SK-MEL-5 (cell line): ENCODE data around the gene CHCHD6. TPM values are rescaled to one million over a fixed set of nuclear protein-coding genes. Genes with fewer than 3 reads are reported as not detected.
"Not testable (repeated sequence)": the region's sequence is repeated elsewhere in the genome, so short reads cannot be mapped to it uniquely, and the experiment has no call there.

Source experiments
- DNase-seq: peaks from one replicate; pipeline ENCODE4 v3.0.0-alpha.2; 2016; ENCODE audit warnings: low read depth, low spot score
- in situ Hi-C: cut with HindIII; loops from 2 replicates; pipeline ENCODE4 v1.10.0; 2016; ENCODE audit warnings: low sequenced_read_pairs, high pct_unique_total_duplicates, low pct_unique_long_range_greater_than_20kb
- total RNA-seq: library from RNA; depleted of rRNA; stranded (reverse); fragments of >200 nt; shearing (Covaris generic); gene quantifications from 2 replicates; pipeline ENCODE4 v1.2.3, GENCODE V29; 2014

CHCHD6 gene
- total RNA-seq, 1 experiment from 2014 or later: 104 TPM

- in situ Hi-C loops: no loop called here
- DNase-seq: no peak
Measured at GRCh38 chr3:126777366-126777765, 73.3 kb downstream of the CHCHD6 start.

- DNase-seq: no peak
- in situ Hi-C loops: no loop called here
Measured at GRCh38 chr3:126780666-126781065, 76.6 kb downstream of the CHCHD6 start.

- DNase-seq: no peak
- in situ Hi-C loops: no loop called here
Measured at GRCh38 chr3:126781406-126781805, 77.4 kb downstream of the CHCHD6 start.

GRCh38 chr3:126781889-126782491 is 78.0 kb downstream of the CHCHD6 start:
- DNase-seq: no peak
- in situ Hi-C loops: no loop called here

GRCh38 chr3:126782536-126782935 is 78.5 kb downstream of the CHCHD6 start:
- in situ Hi-C loops: no loop called here
- DNase-seq: no peak

GRCh38 chr3:126784254-126784653 is 80.2 kb downstream of the CHCHD6 start:
- in situ Hi-C loops: no loop called here
- DNase-seq: no peak

- in situ Hi-C loops, DNase-seq: not testable (repeated sequence)
Measured at GRCh38 chr3:126791320-126791719, 87.3 kb downstream of the CHCHD6 start.

- DNase-seq: no peak
- in situ Hi-C loops: no loop called here
Measured at GRCh38 chr3:126792998-126793397, 89.0 kb downstream of the CHCHD6 start.

- no peak for DNase-seq
- in situ Hi-C loops: no loop called here
Measured at GRCh38 chr3:126797563-126797962, 93.5 kb downstream of the CHCHD6 start.

GRCh38 chr3:126798521-126798920 is 94.5 kb downstream of the CHCHD6 start:
- in situ Hi-C loops: no loop called here
- DNase-seq: no peak

- no peak for DNase-seq
- in situ Hi-C loops: no loop called here
Measured at GRCh38 chr3:126799099-126799498, 95.1 kb downstream of the CHCHD6 start.

GRCh38 chr3:126801312-126801711 is 97.3 kb downstream of the CHCHD6 start:
- in situ Hi-C loops, DNase-seq: not testable (repeated sequence)

- in situ Hi-C loops: no loop called here
- no peak for DNase-seq
Measured at GRCh38 chr3:126807795-126808194, 103.8 kb downstream of the CHCHD6 start.

GRCh38 chr3:126811530-126811929 is 107.5 kb downstream of the CHCHD6 start:
- in situ Hi-C loops: no loop called here
- no peak for DNase-seq

- no peak for DNase-seq
- in situ Hi-C loops: no loop called here
Measured at GRCh38 chr3:126816298-126816697, 112.3 kb downstream of the CHCHD6 start.

- in situ Hi-C loops: no loop called here
- DNase-seq: no peak
Measured at GRCh38 chr3:126816986-126817777, 113.1 kb downstream of the CHCHD6 start.

- in situ Hi-C loops: no loop called here
- DNase-seq: no peak
Measured at GRCh38 chr3:126817781-126818180, 113.7 kb downstream of the CHCHD6 start.

GRCh38 chr3:126818400-126819095 is 114.5 kb downstream of the CHCHD6 start:
- in situ Hi-C loops: no loop called here
- no peak for DNase-seq

GRCh38 chr3:126826693-126827092 is 122.7 kb downstream of the CHCHD6 start:
- in situ Hi-C loops: no loop called here
- no peak for DNase-seq
